H9 (cell line): ENCODE data around the gene RDH11. TPM values are rescaled to one million over a fixed set of nuclear protein-coding genes. Genes with fewer than 3 reads are reported as not detected.

Source experiments
- DNase-seq: peaks from one replicate; pipeline ENCODE4 v3.0.0-alpha.2; 2017
- H2AFZ ChIP-seq: one replicate; pipeline ENCODE4 v1.6.1; 2013; ENCODE audit warnings: mild to moderate bottlenecking, low read length, control low read depth, moderate library complexity
- H2AK5ac ChIP-seq: 2 replicates; pipeline ENCODE4 v1.6.1; 2013; ENCODE audit warnings: low read length, control low read depth, mixed read lengths; ENCODE audit not compliant: insufficient read length
- H2BK120ac ChIP-seq: one replicate; pipeline ENCODE4 v1.6.1; 2013; ENCODE audit warnings: low read depth, mild to moderate bottlenecking, low read length, control low read depth, inconsistent platforms; ENCODE audit not compliant: poor library complexity, severe bottlenecking
- H2BK12ac ChIP-seq: 2 replicates; pipeline ENCODE4 v1.6.1; 2013; ENCODE audit warnings: low read length, control low read depth, mixed read lengths, low read depth; ENCODE audit not compliant: insufficient read length
- H2BK15ac ChIP-seq: 2 replicates; pipeline ENCODE4 v1.6.1; 2013; ENCODE audit warnings: low read depth, low read length, control low read depth
- H2BK20ac ChIP-seq: one replicate; pipeline ENCODE4 v1.6.1; 2013; ENCODE audit warnings: low read depth, mild to moderate bottlenecking, low read length, control low read depth, inconsistent platforms; ENCODE audit not compliant: poor library complexity, severe bottlenecking
- H2BK5ac ChIP-seq: 2 replicates; pipeline ENCODE4 v1.6.1; 2013; ENCODE audit warnings: low read length, control low read depth, mixed read lengths; ENCODE audit not compliant: insufficient read length
- H3K14ac ChIP-seq: 2 replicates; pipeline ENCODE4 v1.6.1; 2013; ENCODE audit warnings: low read length, control low read depth; ENCODE audit not compliant: insufficient read depth
- H3K18ac ChIP-seq: 2 replicates; pipeline ENCODE4 v1.6.1; 2013; ENCODE audit warnings: low read depth, mild to moderate bottlenecking, mixed read lengths, low read length, control low read depth; ENCODE audit not compliant: insufficient read length
- H3K23ac ChIP-seq: 2 replicates; pipeline ENCODE4 v1.6.1; 2013; ENCODE audit warnings: low read length, control low read depth, mixed read lengths, low read depth; ENCODE audit not compliant: insufficient read length
- H3K23me2 ChIP-seq: 2 replicates; pipeline ENCODE4 v1.6.1; 2013; ENCODE audit warnings: low read depth, mild to moderate bottlenecking, mixed read lengths, low read length, control low read depth; ENCODE audit not compliant: insufficient read length, poor library complexity, severe bottlenecking
- H3K27ac ChIP-seq: 2 replicates; pipeline ENCODE4 v1.5.1; 2013; ENCODE audit warnings: low read length, control low read depth, mixed read lengths, low read depth; ENCODE audit not compliant: insufficient read length
- H3K27me3 ChIP-seq: 2 replicates; pipeline ENCODE4 v1.6.1; 2013; ENCODE audit warnings: low read length, control low read depth, inconsistent platforms; ENCODE audit not compliant: insufficient read depth
- H3K4ac ChIP-seq: 2 replicates; pipeline ENCODE4 v1.6.1; 2013; ENCODE audit warnings: low read depth, mild to moderate bottlenecking, control low read depth, inconsistent platforms, low read length, moderate library complexity
- H3K4me1 ChIP-seq: 2 replicates; pipeline ENCODE4 v1.6.1; 2013; ENCODE audit warnings: low read length, control low read depth, inconsistent platforms; ENCODE audit not compliant: insufficient read depth
- H3K4me2 ChIP-seq: 2 replicates; pipeline ENCODE4 v1.6.1; 2013; ENCODE audit warnings: low read length, control low read depth, mixed read lengths; ENCODE audit not compliant: insufficient read length, insufficient read depth
- H3K56ac ChIP-seq: 2 replicates; pipeline ENCODE4 v1.6.1; 2013; ENCODE audit warnings: low read depth, mild to moderate bottlenecking, mixed read lengths, low read length, control low read depth; ENCODE audit not compliant: insufficient read length
- H3K79me1 ChIP-seq: 2 replicates; pipeline ENCODE4 v1.6.1; 2013; ENCODE audit warnings: low read depth, mild to moderate bottlenecking, moderate library complexity, low read length, control low read depth, inconsistent platforms; ENCODE audit not compliant: insufficient read depth, poor library complexity, severe bottlenecking
- H3K79me2 ChIP-seq: 2 replicates; pipeline ENCODE4 v1.6.1; 2013; ENCODE audit warnings: low read length, control low read depth, inconsistent platforms; ENCODE audit not compliant: insufficient read depth
- H3K9ac ChIP-seq: 2 replicates; pipeline ENCODE4 v1.6.1; 2013; ENCODE audit warnings: low read length, control low read depth, mixed read lengths; ENCODE audit not compliant: insufficient read length; ENCODE audit errors: extremely low read depth
- H3K9me3 ChIP-seq: one replicate; pipeline ENCODE4 v1.6.1; 2013; ENCODE audit warnings: low read depth, low read length, inconsistent platforms; ENCODE audit not compliant: control insufficient read depth
- H3T11ph ChIP-seq: one replicate; pipeline ENCODE4 v1.6.1; 2013; ENCODE audit warnings: mild to moderate bottlenecking, low read length, control low read depth, inconsistent platforms
- H4K20me1 ChIP-seq: one replicate; pipeline ENCODE4 v1.6.1; 2013; ENCODE audit not compliant: control insufficient read depth, insufficient read length, insufficient read depth
- H4K5ac ChIP-seq: 2 replicates; pipeline ENCODE4 v1.6.1; 2013; ENCODE audit warnings: low read depth, mild to moderate bottlenecking, mixed read lengths, low read length, control low read depth; ENCODE audit not compliant: insufficient read length
- H4K8ac ChIP-seq: replicated peaks from 2 replicates; pipeline ENCODE4 v1.6.1; 2013; ENCODE audit warnings: low read length, control low read depth, mixed read lengths, low read depth; ENCODE audit not compliant: insufficient read length
- H4K91ac ChIP-seq: 2 replicates; pipeline ENCODE4 v1.6.1; 2013; ENCODE audit warnings: low read depth, mild to moderate bottlenecking, moderate library complexity, mixed read lengths, low read length, control low read depth; ENCODE audit not compliant: insufficient read length
- H3K27ac Mint-ChIP-seq, 3 experiments: 2 replicates in 2 of 3; 3 replicates in 1 of 3; pipeline ENCODE4 v1.8.0; 2020 to 2021; ENCODE audit warnings: mixed read lengths in 3 of 3, mild to moderate bottlenecking in 1 of 3, moderate library complexity in 1 of 3
- H3K27me3 Mint-ChIP-seq: 2 replicates; pipeline ENCODE4 v1.8.0; 2021; ENCODE audit warnings: low read depth, mild to moderate bottlenecking, moderate library complexity, mixed read lengths
- H3K36me3 Mint-ChIP-seq, 3 experiments: 2 replicates in 2 of 3; 3 replicates in 1 of 3; pipeline ENCODE4 v1.8.0; 2020 to 2021; ENCODE audit warnings: low read depth in 3 of 3, mixed read lengths in 3 of 3; ENCODE audit not compliant: insufficient read depth in 1 of 3
- H3K4me1 Mint-ChIP-seq, 2 experiments: 2 replicates each; pipeline ENCODE4 v1.8.0; 2020; ENCODE audit warnings: mixed read lengths in 2 of 2
- H3K4me3 Mint-ChIP-seq, 2 experiments: 2 replicates in 1 of 2; 3 replicates in 1 of 2; pipeline ENCODE4 v1.8.0; 2020 to 2021; ENCODE audit warnings: mild to moderate bottlenecking in 2 of 2, mixed read lengths in 2 of 2, moderate library complexity in 1 of 2
- H3K9me3 Mint-ChIP-seq, 2 experiments: 2 replicates in 1 of 2; 3 replicates in 1 of 2; pipeline ENCODE4 v1.8.0; 2020; ENCODE audit warnings: mild to moderate bottlenecking in 2 of 2, mixed read lengths in 2 of 2, moderate library complexity in 1 of 2
- CTCF ChIP-seq: fragments of 200-600 bp; sonication (generic); conservative IDR thresholded peaks from 3 replicates; pipeline ENCODE4 v1.8.0; 2021; ENCODE audit warnings: antibody characterized with exemption, mild to moderate bottlenecking
- WGBS: extraction: QIAGEN DNeasy Blood & Tissue Kit; methylation state at CpG from one replicate; pipeline ENCODE4 v1.1.7; 2013; ENCODE audit warnings: missing lambda C conversion rate, low lambda C conversion rate, mixed read lengths; ENCODE audit not compliant: insufficient read length; ENCODE audit errors: extremely low coverage; 5-methylcytosine and 5-hydroxymethylcytosine counted together
- total RNA-seq: library from RNA; stranded (reverse); gene quantifications from 2 replicates; pipeline ENCODE4 v1.2.1, GENCODE V29; 2021

The RDH11 gene
- total RNA-seq, 1 experiment from 2014 or later, result 83.4 TPM

DNA sequence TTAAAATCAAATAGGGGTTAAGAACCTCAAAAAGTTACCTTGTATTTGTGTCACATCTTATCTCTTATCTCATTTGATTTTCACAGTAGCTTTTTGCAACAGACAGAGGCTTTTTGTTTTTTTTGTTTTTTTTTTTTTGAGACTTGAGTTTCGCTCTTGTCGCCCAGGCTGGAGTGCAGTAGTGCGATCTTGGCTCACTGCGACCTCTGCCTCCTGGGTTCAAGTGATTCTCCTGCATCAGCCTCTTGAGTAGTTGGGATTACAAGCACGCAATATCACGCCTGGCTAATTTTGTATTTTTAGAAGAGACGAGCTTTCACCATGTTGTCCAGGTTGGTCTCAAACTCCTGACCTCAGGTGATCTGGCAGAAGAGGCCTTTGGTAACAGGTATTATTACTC, 31.8 kb upstream of the RDH11 start:
- Histone ChIP-seq H2BK5ac (no peak overlapping the region), H3K14ac (no peak overlapping the region), H2AK5ac (no peak overlapping the region), H3K56ac (no peak overlapping the region), H2BK120ac (no peak overlapping the region), H3K18ac (no peak overlapping the region), H2BK12ac (no peak overlapping the region), H3K27ac (no peak overlapping the region), H3K4ac (no peak overlapping the region), H3K79me2 (no peaks in the 10 kb centered on the region), H4K5ac (no peak overlapping the region), H3K4me2 (no peak overlapping the region), H3K79me1 (no peaks in the 10 kb centered on the region), H4K20me1 (no peaks in the 10 kb centered on the region), H2AFZ (no peak overlapping the region), H3K4me1 (no peaks in the 10 kb centered on the region), H3K9me3 (no peaks in the 10 kb centered on the region), H2BK15ac (no peak overlapping the region), H3K23me2 (no peaks in the 10 kb centered on the region), H3K9ac (no peak overlapping the region), H4K8ac (no peak overlapping the region), H3K23ac (no peak overlapping the region), H2BK20ac (no peak overlapping the region), H3K27me3 (no peaks in the 10 kb centered on the region), H3T11ph (no peak overlapping the region), H4K91ac (no peak overlapping the region)
- Mint-ChIP-seq H3K27me3 (peaks cover 7% of the 10 kb centered on the region), H3K4me1 (peaks cover 22 to 26% of the 10 kb centered on the region in 2 experiments), H3K36me3 (no peaks in the 10 kb centered on the region), H3K27ac (no peak overlapping the region), H3K4me3 (no peak overlapping the region), H3K9me3 (no peaks in the 10 kb centered on the region)
- no CpG with 5 or more reads among the region's 7 CpGs for WGBS
- no peak for TF ChIP-seq CTCF
- DNase-seq, result no peak
